OCI-LY3 (cell line): ENCODE measurements around the gene CYGB.

Experiments
- EZH2phosphoT487 ChIP-seq: fragments of 200-600 bp; shearing (Covaris generic); IDR thresholded peaks from 2 replicates; pipeline ENCODE4 v1.6.1; 2018; ENCODE audit warnings: antibody characterized with exemption, mixed run types, low read depth
- TF ChIP-seq, protein P1 (sequence below): fragments of 200-600, 300-600 bp; sonication (generic); IDR thresholded peaks from 2 replicates; pipeline ENCODE4 v1.5.1; 2014; ENCODE audit warnings: antibody characterized with exemption, low read length, low read depth

DNA sequence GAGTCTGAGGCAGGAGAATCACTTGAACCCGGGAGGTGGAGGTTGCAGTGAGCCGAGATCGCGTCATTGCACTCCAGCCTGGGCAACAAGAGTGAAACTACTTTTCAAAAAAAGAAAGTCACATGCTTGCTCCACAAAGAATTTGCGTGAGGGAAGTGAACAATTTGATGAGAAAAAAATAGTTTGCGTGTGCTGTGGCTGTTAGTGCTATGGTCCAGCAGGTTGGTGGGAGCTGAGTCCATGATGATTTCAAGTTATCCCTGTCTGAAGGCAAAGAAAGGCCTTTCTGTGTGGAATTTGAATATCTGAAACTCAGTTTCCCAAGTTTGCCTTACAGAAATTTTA is 23.3 kb upstream of the CYGB start:
- TF ChIP-seq, protein P1, sequence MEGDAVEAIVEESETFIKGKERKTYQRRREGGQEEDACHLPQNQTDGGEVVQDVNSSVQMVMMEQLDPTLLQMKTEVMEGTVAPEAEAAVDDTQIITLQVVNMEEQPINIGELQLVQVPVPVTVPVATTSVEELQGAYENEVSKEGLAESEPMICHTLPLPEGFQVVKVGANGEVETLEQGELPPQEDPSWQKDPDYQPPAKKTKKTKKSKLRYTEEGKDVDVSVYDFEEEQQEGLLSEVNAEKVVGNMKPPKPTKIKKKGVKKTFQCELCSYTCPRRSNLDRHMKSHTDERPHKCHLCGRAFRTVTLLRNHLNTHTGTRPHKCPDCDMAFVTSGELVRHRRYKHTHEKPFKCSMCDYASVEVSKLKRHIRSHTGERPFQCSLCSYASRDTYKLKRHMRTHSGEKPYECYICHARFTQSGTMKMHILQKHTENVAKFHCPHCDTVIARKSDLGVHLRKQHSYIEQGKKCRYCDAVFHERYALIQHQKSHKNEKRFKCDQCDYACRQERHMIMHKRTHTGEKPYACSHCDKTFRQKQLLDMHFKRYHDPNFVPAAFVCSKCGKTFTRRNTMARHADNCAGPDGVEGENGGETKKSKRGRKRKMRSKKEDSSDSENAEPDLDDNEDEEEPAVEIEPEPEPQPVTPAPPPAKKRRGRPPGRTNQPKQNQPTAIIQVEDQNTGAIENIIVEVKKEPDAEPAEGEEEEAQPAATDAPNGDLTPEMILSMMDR: no peak
- TF ChIP-seq EZH2phosphoT487: no peak
